Progenitor cell of endocrine pancreas (in vitro differentiated cells): ENCODE measurements around the gene MCM3AP. TPM values are rescaled to one million over a fixed set of nuclear protein-coding genes. Genes with fewer than 3 reads are reported as not detected.

ENCODE experiments used
- DNase-seq: peaks from one replicate; pipeline ENCODE4 v3.0.0; 2021; ENCODE audit warnings: low spot score; ENCODE audit not compliant: unreplicated experiment
- H3K27ac Mint-ChIP-seq: 2 replicates; pipeline ENCODE4 v1.8.0; 2021; ENCODE audit warnings: mild to moderate bottlenecking, moderate library complexity, mixed read lengths
- H3K27me3 Mint-ChIP-seq: 2 replicates; pipeline ENCODE4 v1.8.0; 2021; ENCODE audit warnings: mixed read lengths
- H3K36me3 Mint-ChIP-seq: 2 replicates; pipeline ENCODE4 v1.8.0; 2022; ENCODE audit warnings: mixed read lengths; ENCODE audit not compliant: insufficient read depth
- H3K4me1 Mint-ChIP-seq: 2 replicates; pipeline ENCODE4 v1.8.0; 2021; ENCODE audit warnings: low read depth, mixed read lengths
- H3K4me3 Mint-ChIP-seq: 2 replicates; pipeline ENCODE4 v1.8.0; 2021; ENCODE audit warnings: low read depth, mild to moderate bottlenecking, moderate library complexity, mixed read lengths
- H3K9me3 Mint-ChIP-seq: 2 replicates; pipeline ENCODE4 v1.8.0; 2021; ENCODE audit warnings: low read depth, mixed read lengths
- CTCF ChIP-seq: fragments of 200-600 bp; sonication (generic); IDR thresholded peaks from one replicate; pipeline ENCODE4 v1.5.0; 2021; ENCODE audit warnings: antibody characterized with exemption, mild to moderate bottlenecking; ENCODE audit not compliant: unreplicated experiment
- total RNA-seq: library from RNA; stranded (reverse); gene quantifications from 2 replicates; pipeline ENCODE4 v1.2.1, GENCODE V29; 2021

Gene MCM3AP
- total RNA-seq, 1 donor from 2014 or later, result 131 TPM

- TF ChIP-seq CTCF, result no peak
- peaks cover 25% of the 10 kb centered on the region for H3K4me1 Mint-ChIP-seq
- no peak overlapping the region for H3K4me3 Mint-ChIP-seq
- H3K9me3 Mint-ChIP-seq, result peaks cover 2% of the 10 kb centered on the region
- H3K27ac Mint-ChIP-seq, result no peak overlapping the region
- H3K36me3 Mint-ChIP-seq, result peaks cover 14% of the 10 kb centered on the region
- no peak for DNase-seq
- H3K27me3 Mint-ChIP-seq, result no peaks in the 10 kb centered on the region
Measured at GRCh38 chr21:46223217-46223616, 62.2 kb downstream of the MCM3AP start.

DNA sequence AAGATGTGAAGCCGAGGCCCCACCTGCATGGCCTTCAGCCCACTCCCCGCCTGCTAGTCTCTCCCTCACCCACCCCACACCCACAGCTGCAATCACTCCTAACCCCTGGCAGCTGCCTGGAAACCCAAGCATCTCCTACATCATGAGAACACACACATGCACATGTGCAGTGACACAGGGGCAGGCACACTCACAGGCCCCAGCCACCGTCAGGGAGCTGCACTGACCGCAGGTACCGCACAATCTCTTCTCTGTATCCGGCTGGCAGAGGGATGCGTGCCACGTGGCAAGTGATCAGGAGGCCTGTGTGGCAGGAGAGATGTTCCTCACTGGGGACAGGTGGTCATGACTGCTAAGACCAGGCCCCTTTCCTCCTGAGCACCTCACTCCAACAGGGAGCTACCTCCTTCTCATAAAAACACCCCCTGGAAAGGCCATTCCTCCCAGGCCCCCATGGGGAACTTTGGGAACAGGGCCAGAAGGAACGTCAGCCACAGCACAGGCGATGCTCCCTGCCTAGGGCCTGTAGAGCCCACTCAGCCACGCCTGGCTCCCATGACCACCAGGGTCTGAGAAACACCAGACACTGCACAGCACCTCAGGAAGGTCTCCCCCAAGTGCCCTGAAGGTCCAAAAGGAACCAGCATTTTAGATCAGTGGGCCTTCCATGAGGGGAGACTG lies 62.8 kb downstream of the MCM3AP start:
- Mint-ChIP-seq H3K9me3 (peaks cover 2% of the 10 kb centered on the region), H3K4me3 (no peak overlapping the region), H3K4me1 (peaks cover 22% of the 10 kb centered on the region), H3K27me3 (no peaks in the 10 kb centered on the region), H3K27ac (no peak overlapping the region), H3K36me3 (peaks cover 14% of the 10 kb centered on the region)
- no peak for DNase-seq
- TF ChIP-seq CTCF, result no peak

DNA sequence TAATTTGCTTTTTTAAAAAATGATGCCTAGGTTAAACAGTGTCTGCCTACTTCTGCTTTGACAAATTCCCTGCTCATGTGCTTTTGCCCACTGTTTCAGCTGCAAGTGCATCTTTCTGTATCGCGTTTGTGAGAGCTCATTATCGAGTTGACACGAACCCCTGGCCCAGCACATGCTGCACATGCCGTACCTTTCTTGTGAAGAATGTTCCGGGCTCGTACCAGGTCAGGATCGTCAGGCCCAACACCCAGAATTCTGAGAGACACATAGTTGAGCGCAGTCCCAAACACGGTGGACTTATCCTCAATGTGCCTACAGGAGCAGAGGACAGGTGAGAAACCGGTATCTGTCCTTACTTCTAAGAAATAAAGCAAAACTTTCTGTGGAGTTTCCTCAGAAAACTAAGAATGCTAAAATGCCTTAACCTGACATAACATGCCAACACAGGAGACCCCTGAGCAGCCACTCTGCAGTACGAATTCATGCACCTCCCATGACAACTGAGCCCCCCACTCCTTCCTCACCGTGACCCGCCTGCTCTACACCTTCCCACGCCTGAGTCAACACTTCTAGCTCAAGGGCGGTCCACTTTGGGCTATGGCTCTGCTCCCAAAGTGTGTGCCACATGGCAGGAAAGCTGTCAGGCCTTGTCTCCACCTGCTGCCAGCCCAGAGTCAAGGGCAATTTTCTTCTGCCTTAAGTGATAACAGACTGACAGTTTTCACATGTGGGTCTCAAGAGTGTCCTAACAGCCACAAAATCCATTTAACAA lies 63.6 kb downstream of the MCM3AP start:
- H3K4me3 Mint-ChIP-seq, result no peak overlapping the region
- H3K4me1 Mint-ChIP-seq, result peaks cover 15% of the 10 kb centered on the region
- peaks cover 14% of the 10 kb centered on the region for H3K36me3 Mint-ChIP-seq
- H3K27ac Mint-ChIP-seq, result no peak overlapping the region
- H3K9me3 Mint-ChIP-seq, result peaks cover 2% of the 10 kb centered on the region
- no peaks in the 10 kb centered on the region for H3K27me3 Mint-ChIP-seq
- TF ChIP-seq CTCF, result no peak
- DNase-seq, result no peak

GRCh38 chr21:46220847-46221246 lies 64.6 kb downstream of the MCM3AP start:
- no peaks in the 10 kb centered on the region for H3K27me3 Mint-ChIP-seq
- TF ChIP-seq CTCF, result no peak

DNA sequence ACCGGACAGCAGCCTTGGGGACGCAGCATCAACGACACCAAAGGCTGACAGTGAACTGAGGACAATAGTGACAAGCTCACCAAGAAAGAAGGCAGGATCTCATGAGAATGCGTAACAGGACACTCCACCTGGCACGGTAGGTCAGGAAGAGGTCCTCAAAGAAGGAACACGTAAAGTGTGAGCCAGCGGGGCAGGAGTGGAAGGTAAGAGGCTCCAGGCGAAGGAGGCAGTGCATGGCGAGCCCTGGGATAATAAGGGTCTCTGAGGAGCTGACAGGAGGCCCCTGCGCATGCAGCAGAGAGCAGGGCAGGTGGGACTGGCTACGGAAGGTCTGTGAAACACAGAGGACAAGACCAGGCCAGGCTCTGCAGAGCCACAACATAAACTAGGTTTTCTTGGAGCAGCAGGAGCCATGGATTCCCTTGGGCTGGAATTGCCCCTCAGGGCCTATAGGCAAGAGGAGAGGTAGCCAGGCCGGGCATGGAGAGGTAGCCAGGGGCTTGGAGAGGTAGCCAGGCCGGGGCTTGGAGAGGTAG lies 65.1 kb downstream of the MCM3AP start:
- Mint-ChIP-seq H3K27ac (no peak overlapping the region), H3K4me1 (peaks cover 5% of the 10 kb centered on the region), H3K9me3 (no peaks in the 10 kb centered on the region), H3K4me3 (no peak overlapping the region), H3K27me3 (no peaks in the 10 kb centered on the region), H3K36me3 (peaks cover 8% of the 10 kb centered on the region)
- no peak for TF ChIP-seq CTCF
- DNase-seq, result no peak

More at GRCh38 chr21:46220847-46221246, 64.6 kb downstream of the MCM3AP start:
- no peak for DNase-seq
- Mint-ChIP-seq H3K4me1 (peaks cover 8% of the 10 kb centered on the region), H3K9me3 (peaks cover 2% of the 10 kb centered on the region), H3K4me3 (no peak overlapping the region), H3K27ac (no peak overlapping the region), H3K36me3 (peaks cover 13% of the 10 kb centered on the region)
